Measurements from ENCODE around the gene TMEM208. TPM values are rescaled to one million over a fixed set of nuclear protein-coding genes. Genes with fewer than 3 reads are reported as not detected.
A peak's percentile ranks its signal among the peaks of the same experiment; 100 is the strongest.

TMEM208 gene
- total and polyA plus RNA-seq, 4 donors: 22.1 to 196 (median 93.8) TPM

DNA sequence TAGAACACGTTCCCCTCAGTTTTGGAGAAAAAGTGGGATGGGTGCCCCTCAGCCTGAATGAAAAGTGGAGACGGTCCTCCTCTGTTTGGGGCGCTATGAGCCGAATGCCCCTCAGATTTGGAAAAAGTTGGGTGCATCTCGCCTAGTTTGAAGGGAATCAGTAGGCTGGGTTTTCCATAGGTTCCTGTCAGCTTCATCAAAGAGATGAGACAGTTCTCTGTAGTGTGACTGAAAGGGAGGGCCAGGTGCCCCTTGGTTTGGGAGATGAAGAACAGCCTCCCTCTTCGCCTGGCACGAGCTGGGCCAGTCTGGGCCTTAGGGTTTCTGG lies 21.1 kb downstream of the TMEM208 start:
- 5 to 6% methylated on average over 7 of the region's 7 CpGs for WGBS, 2 donors
- Histone ChIP-seq H3K4me1 (ENCODE audit: control insufficient read depth in 5 of 5, insufficient read depth in 5 of 5, low read length in 5 of 5) (peaks cover 10 to 56% (median 28%) of the 10 kb centered on the region in 5 donors), H3K27ac (ENCODE audit: low read depth in 1 of 2, low read length in 1 of 2) (no peak overlapping the region)

DNA sequence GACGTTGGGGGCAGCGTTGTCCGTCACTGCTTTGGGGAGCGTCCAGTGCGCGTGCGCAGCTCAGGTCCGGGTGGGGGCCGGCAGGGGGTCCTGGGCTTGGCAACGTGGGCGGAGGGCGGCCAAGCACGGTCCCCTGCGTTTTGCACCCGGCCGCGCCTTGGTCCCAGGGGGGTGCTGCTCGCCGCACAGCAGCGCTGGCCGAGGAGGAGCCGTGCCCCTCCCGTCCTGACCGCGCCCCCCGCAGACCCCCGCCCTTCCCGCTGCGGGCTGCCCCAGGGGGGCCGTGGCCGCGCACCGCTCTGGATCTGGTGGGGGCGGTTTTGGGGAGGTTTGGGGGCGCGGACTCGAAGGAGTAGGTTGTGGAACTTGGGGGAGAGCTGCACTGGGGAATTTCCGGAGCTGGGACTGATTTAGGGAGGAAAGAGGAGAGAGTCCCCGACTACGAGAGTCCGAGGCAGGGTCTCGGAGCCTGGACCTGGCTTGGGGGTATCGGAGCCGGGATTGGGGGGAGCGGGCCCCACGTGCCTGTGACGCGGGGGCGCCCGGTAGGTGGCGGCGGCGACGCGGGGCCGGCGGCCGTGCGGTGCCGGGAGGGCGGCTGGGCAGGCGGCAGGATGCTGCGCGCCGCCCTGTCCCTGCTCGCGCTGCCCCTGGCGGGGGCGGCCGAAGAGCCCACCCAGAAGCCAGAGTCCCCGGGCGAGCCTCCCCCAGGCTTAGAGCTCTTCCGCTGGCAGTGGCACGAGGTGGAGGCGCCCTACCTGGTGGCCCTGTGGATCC lies 21.7 kb downstream of the TMEM208 start, which contains the start of gene SLC9A5:
Gene SLC9A5, plus strand, starts transcription at position 579 of the 777 bp plus-strand sequence. Its CDS starts 36 bp downstream, at position 615.
- no peaks in the 10 kb centered on the region for H3K27me3 ChIP-seq (ENCODE audit: control insufficient read depth in 3 of 3, insufficient read depth in 3 of 3, low read length in 2 of 3)
- H3K4me1 ChIP-seq (ENCODE audit: control insufficient read depth in 5 of 5, insufficient read depth in 5 of 5, low read length in 5 of 5): peaks cover 10 to 50% (median 24%) of the 10 kb centered on the region in 5 donors
- 1% methylated on average over 54 to 75 of the region's 75 CpGs for WGBS, 2 donors
- H3K9me3 ChIP-seq (ENCODE audit: control insufficient read depth in 4 of 4, insufficient read depth in 3 of 4, low read length in 3 of 4): no peaks in the 10 kb centered on the region
- TF ChIP-seq, protein P1, sequence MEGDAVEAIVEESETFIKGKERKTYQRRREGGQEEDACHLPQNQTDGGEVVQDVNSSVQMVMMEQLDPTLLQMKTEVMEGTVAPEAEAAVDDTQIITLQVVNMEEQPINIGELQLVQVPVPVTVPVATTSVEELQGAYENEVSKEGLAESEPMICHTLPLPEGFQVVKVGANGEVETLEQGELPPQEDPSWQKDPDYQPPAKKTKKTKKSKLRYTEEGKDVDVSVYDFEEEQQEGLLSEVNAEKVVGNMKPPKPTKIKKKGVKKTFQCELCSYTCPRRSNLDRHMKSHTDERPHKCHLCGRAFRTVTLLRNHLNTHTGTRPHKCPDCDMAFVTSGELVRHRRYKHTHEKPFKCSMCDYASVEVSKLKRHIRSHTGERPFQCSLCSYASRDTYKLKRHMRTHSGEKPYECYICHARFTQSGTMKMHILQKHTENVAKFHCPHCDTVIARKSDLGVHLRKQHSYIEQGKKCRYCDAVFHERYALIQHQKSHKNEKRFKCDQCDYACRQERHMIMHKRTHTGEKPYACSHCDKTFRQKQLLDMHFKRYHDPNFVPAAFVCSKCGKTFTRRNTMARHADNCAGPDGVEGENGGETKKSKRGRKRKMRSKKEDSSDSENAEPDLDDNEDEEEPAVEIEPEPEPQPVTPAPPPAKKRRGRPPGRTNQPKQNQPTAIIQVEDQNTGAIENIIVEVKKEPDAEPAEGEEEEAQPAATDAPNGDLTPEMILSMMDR (IDR thresholded peaks at IDR 0.05; ENCODE audit: control extremely low read depth, extremely low read depth): no peak
- peaks cover 0 to 20% (median 2%) of the 10 kb centered on the region in 4 donors for H3K36me3 ChIP-seq (ENCODE audit: control insufficient read depth in 4 of 4, insufficient read depth in 4 of 4, low read length in 4 of 4)
- ATAC-seq (ENCODE audit: insufficient read depth, low FRiP score) (no peak), DNase-seq (peak; percentile 61 to 69 (median 65))
- peak within 1 kb of the TSS in 1 of 2 donors; percentile 24 for H3K9ac ChIP-seq (ENCODE audit: insufficient read depth in 1 of 2, low read length in 2 of 2)
- peak within 1 kb of the TSS; percentile 31 for H3K4me3 ChIP-seq
- peak within 1 kb of the TSS in 1 of 2 donors; percentile 12 for H3K27ac ChIP-seq (ENCODE audit: low read depth in 1 of 2, low read length in 1 of 2)

More for the DNA sequence above, 21.1 kb downstream of the TMEM208 start:
- Histone ChIP-seq H3K27me3 (ENCODE audit: control insufficient read depth in 3 of 3, insufficient read depth in 3 of 3, low read length in 2 of 3) (no peaks in the 10 kb centered on the region), H3K9me3 (ENCODE audit: control insufficient read depth in 4 of 4, insufficient read depth in 3 of 4, low read length in 3 of 4) (no peaks in the 10 kb centered on the region), H3K9ac (ENCODE audit: insufficient read depth in 1 of 2, low read length in 2 of 2) (peak overlapping the region in 1 of 2 donors; percentile 23), H3K4me3 (peak overlapping the region; percentile 31), H3K36me3 (ENCODE audit: control insufficient read depth in 4 of 4, insufficient read depth in 4 of 4, low read length in 4 of 4) (peaks cover 0 to 20% (median 2%) of the 10 kb centered on the region in 4 donors)
- DNase-seq (no peak), ATAC-seq (ENCODE audit: insufficient read depth, low FRiP score) (no peak)
- TF ChIP-seq, protein P1 (IDR thresholded peaks at IDR 0.05; ENCODE audit: control extremely low read depth, extremely low read depth): no peak

GRCh38 chr16:67249178-67250044 lies 22.5 kb downstream of the TMEM208 start:
- Histone ChIP-seq H3K27me3 (ENCODE audit: control insufficient read depth in 3 of 3, insufficient read depth in 3 of 3, low read length in 2 of 3) (no peaks in the 10 kb centered on the region), H3K36me3 (ENCODE audit: control insufficient read depth in 4 of 4, insufficient read depth in 4 of 4, low read length in 4 of 4) (peaks cover 0 to 14% (median 2%) of the 10 kb centered on the region in 4 donors), H3K9me3 (ENCODE audit: control insufficient read depth in 4 of 4, insufficient read depth in 3 of 4, low read length in 3 of 4) (no peaks in the 10 kb centered on the region), H3K4me3 (peak overlapping the region; percentile 5), H3K4me1 (ENCODE audit: control insufficient read depth in 5 of 5, insufficient read depth in 5 of 5, low read length in 5 of 5) (peaks cover 6 to 42% (median 16%) of the 10 kb centered on the region in 5 donors), H3K9ac (ENCODE audit: insufficient read depth in 1 of 2, low read length in 2 of 2) (peak overlapping the region in 1 of 2 donors; percentile 24), H3K27ac (ENCODE audit: low read depth in 1 of 2, low read length in 1 of 2) (no peak overlapping the region)
- WGBS, 2 donors: 32 to 35% methylated on average over 22 of the region's 22 CpGs
- no peak for ATAC-seq (ENCODE audit: insufficient read depth, low FRiP score)
- TF ChIP-seq, protein P1 (IDR thresholded peaks at IDR 0.05; ENCODE audit: control extremely low read depth, extremely low read depth): no peak
- peak; percentile 45 to 70 (median 67) for DNase-seq

Data from lung (tissue), 12 donors.